Epithelial cell of esophagus (primary cell): ENCODE measurements around the gene CUBN.

Source experiments
- DNase-seq: peaks from one replicate; pipeline ENCODE4 v3.0.0; 2010; ENCODE audit warnings: low read depth
- H3K4me3 ChIP-seq: 2 replicates; pipeline ENCODE4 v1.5.1; 2011; ENCODE audit warnings: mild to moderate bottlenecking, low read length, control low read depth
- CTCF ChIP-seq: IDR thresholded peaks from 2 replicates; pipeline ENCODE4 v1.5.1; 2011; ENCODE audit warnings: low read depth, mild to moderate bottlenecking, low read length, control low read depth, inconsistent platforms; ENCODE audit not compliant: insufficient read depth; ENCODE audit errors: missing control alignments

The CUBN gene

GRCh38 chr10:17060289-17060688 is 69.3 kb downstream of the CUBN start:
- no peak for TF ChIP-seq CTCF
- H3K4me3 ChIP-seq = no peak overlapping the region
- no peak for DNase-seq

- no peak for DNase-seq
- no peak overlapping the region for H3K4me3 ChIP-seq
- no peak for TF ChIP-seq CTCF
These were observed 70.4 kb downstream of the CUBN start for GRCh38 chr10:17059197-17059688.

GRCh38 chr10:17058093-17058492 is 71.5 kb downstream of the CUBN start:
- TF ChIP-seq CTCF = no peak
- no peak for DNase-seq
- no peak overlapping the region for H3K4me3 ChIP-seq

- DNase-seq = peak; percentile 30
- H3K4me3 ChIP-seq = no peak overlapping the region
These were observed 72.7 kb downstream of the CUBN start for GRCh38 chr10:17056781-17057428.

GRCh38 chr10:17053513-17053912 is 76.1 kb downstream of the CUBN start:
- DNase-seq = no peak
- H3K4me3 ChIP-seq = no peak overlapping the region
- no peak for TF ChIP-seq CTCF

More at GRCh38 chr10:17056781-17057428, 72.7 kb downstream of the CUBN start:
- no peak for TF ChIP-seq CTCF

GRCh38 chr10:17053061-17053460 is 76.5 kb downstream of the CUBN start:
- H3K4me3 ChIP-seq = no peak overlapping the region
- DNase-seq = no peak
- no peak for TF ChIP-seq CTCF

GRCh38 chr10:17051851-17052250 is 77.8 kb downstream of the CUBN start:
- TF ChIP-seq CTCF = no peak
- no peak for DNase-seq
- no peak overlapping the region for H3K4me3 ChIP-seq
